RWPE1 (cell line): ENCODE results near the gene SLC39A5.
"Not testable (repeated sequence)": the region's sequence is repeated elsewhere in the genome, so short reads cannot be mapped to it uniquely, and the experiment has no call there.

Source experiments
- CTCF ChIA-PET: fragments of 350-600 bp; sonication (Branson Sonifier 250); formaldehyde crosslinking; extraction: SDS; loops from one replicate; lab custom pipeline; 2021; lab: Yijun Ruan, JAX
- POLR2A ChIA-PET: fragments of 400-600 bp; formaldehyde crosslinking; extraction: SDS; loops from one replicate; lab custom pipeline; 2020; ENCODE audit warnings: antibody characterized with exemption; ENCODE audit not compliant: low non-redundant PET; lab: Yijun Ruan, JAX
- DNase-seq: peaks from one replicate; pipeline ENCODE4 v3.0.0; 2012; ENCODE audit warnings: low spot score
- H3K27ac ChIP-seq: fragments of 450-650 bp; 2 replicates; pipeline ENCODE4 v1.5.1; 2017
- CTCF ChIP-seq: fragments of 450-650 bp; conservative IDR thresholded peaks from 2 replicates; pipeline ENCODE4 v1.5.1; 2017; ENCODE audit warnings: low read depth, mild to moderate bottlenecking

The SLC39A5 gene

GRCh38 chr12:56274299-56274698, 44.4 kb downstream of the SLC39A5 start:
- POLR2A ChIA-PET: no interaction called here
- CTCF ChIA-PET: interaction anchor here (0.7 kb wide), 1 partner anchor 25 kb away, joined by 5 read pairs; no protein-coding TSS in a partner anchor
- no peak for DNase-seq
- no peak overlapping the region for H3K27ac ChIP-seq
- TF ChIP-seq CTCF: no peak

GRCh38 chr12:56278905-56279304, 49.1 kb downstream of the SLC39A5 start:
- CTCF ChIA-PET: interaction anchor here (0.9 kb wide), 1 partner anchor 936 kb away, joined by 4 read pairs; no protein-coding TSS in a partner anchor

GRCh38 chr12:56280849-56281248, 51.0 kb downstream of the SLC39A5 start:
- CTCF ChIA-PET: interaction anchor here (1.1 kb wide), 1 partner anchor 9 kb away, joined by 4 read pairs; no protein-coding TSS in a partner anchor
- TF ChIP-seq CTCF: no peak
- DNase-seq: no peak
- POLR2A ChIA-PET: interaction anchor here (0.6 kb wide), 1 partner anchor 9 kb away, joined by 3 read pairs; no protein-coding TSS in a partner anchor
- no peak overlapping the region for H3K27ac ChIP-seq

More at GRCh38 chr12:56278905-56279304, 49.1 kb downstream of the SLC39A5 start:
- POLR2A ChIA-PET: interaction anchor here (0.5 to 0.6 kb wide), 2 partner anchors 11 to 185 kb away, joined by 3 to 8 read pairs; no protein-coding TSS in a partner anchor
- TF ChIP-seq CTCF: no peak
- no peak overlapping the region for H3K27ac ChIP-seq
- no peak for DNase-seq

- CTCF ChIA-PET: no interaction called here
Measured at GRCh38 chr12:56282030-56282429, 52.2 kb downstream of the SLC39A5 start.

GRCh38 chr12:56282579-56282978, 52.7 kb downstream of the SLC39A5 start:
- ChIA-PET CTCF (no interaction called here), POLR2A (no interaction called here)
- no peak overlapping the region for H3K27ac ChIP-seq
- DNase-seq: no peak
- TF ChIP-seq CTCF: no peak

More at GRCh38 chr12:56282030-56282429, 52.2 kb downstream of the SLC39A5 start:
- DNase-seq: no peak
- POLR2A ChIA-PET: no interaction called here
- TF ChIP-seq CTCF: no peak
- H3K27ac ChIP-seq: no peak overlapping the region

- ChIA-PET CTCF (interaction anchor here (0.6 kb wide), 1 partner anchor 110 kb away, joined by 6 read pairs; no protein-coding TSS in a partner anchor), POLR2A (interaction anchor here (0.5 kb wide), 1 partner anchor 296 kb away, joined by 6 read pairs; no protein-coding TSS in a partner anchor)
- DNase-seq, H3K27ac ChIP-seq: not testable (repeated sequence)
Measured at GRCh38 chr12:56284263-56284662, 54.4 kb downstream of the SLC39A5 start.
